Medulla oblongata (tissue), 1 donor: ENCODE data around the gene GAREM1.

Experiments used
- DNase-seq: peaks from one replicate; pipeline ENCODE4 v3.0.0-alpha.2; 2015; ENCODE audit errors: extremely low spot score

Gene GAREM1

GRCh38 chr18:32425466-32425865 lies 45.2 kb downstream of the GAREM1 start:
- no peak for DNase-seq

GRCh38 chr18:32424696-32425095 lies 46.0 kb downstream of the GAREM1 start:
- DNase-seq, result peak; percentile 61

GRCh38 chr18:32422978-32423740 lies 47.5 kb downstream of the GAREM1 start:
- no peak for DNase-seq

GRCh38 chr18:32422201-32422600 lies 48.5 kb downstream of the GAREM1 start:
- DNase-seq, result no peak

GRCh38 chr18:32420084-32420750 lies 50.5 kb downstream of the GAREM1 start:
- peak; percentile 56 for DNase-seq

- DNase-seq, result no peak
These were observed 52.5 kb downstream of the GAREM1 start for GRCh38 chr18:32418148-32418547.

GRCh38 chr18:32405588-32405987 lies 65.1 kb downstream of the GAREM1 start:
- DNase-seq, result no peak

- no peak for DNase-seq
These were observed 69.1 kb downstream of the GAREM1 start for GRCh38 chr18:32401621-32402020.

- no peak for DNase-seq
These were observed 77.3 kb downstream of the GAREM1 start for GRCh38 chr18:32393407-32393806.

GRCh38 chr18:32391126-32391525 lies 79.6 kb downstream of the GAREM1 start:
- DNase-seq, result peak; percentile 77

GRCh38 chr18:32389858-32390257 lies 80.8 kb downstream of the GAREM1 start:
- DNase-seq, result no peak

- no peak for DNase-seq
These were observed 81.5 kb downstream of the GAREM1 start for GRCh38 chr18:32389191-32389590.

- no peak for DNase-seq
These were observed 84.2 kb downstream of the GAREM1 start for GRCh38 chr18:32386471-32386870.

GRCh38 chr18:32383050-32383819 lies 87.4 kb downstream of the GAREM1 start:
- peak; percentile 45 for DNase-seq

- no peak for DNase-seq
These were observed 88.9 kb downstream of the GAREM1 start for GRCh38 chr18:32381761-32382160.

GRCh38 chr18:32380559-32380958 lies 90.1 kb downstream of the GAREM1 start:
- DNase-seq, result no peak

- DNase-seq, result no peak
These were observed 90.8 kb downstream of the GAREM1 start for GRCh38 chr18:32379891-32380290.

GRCh38 chr18:32378705-32379104 lies 92.0 kb downstream of the GAREM1 start:
- no peak for DNase-seq

GRCh38 chr18:32373995-32374394 lies 96.7 kb downstream of the GAREM1 start:
- peak; percentile 41 for DNase-seq

- no peak for DNase-seq
These were observed 97.2 kb downstream of the GAREM1 start for GRCh38 chr18:32373505-32373904.

- DNase-seq, result no peak
These were observed 98.2 kb downstream of the GAREM1 start for GRCh38 chr18:32372381-32373061.

GRCh38 chr18:32372047-32372380 lies 98.7 kb downstream of the GAREM1 start:
- no peak for DNase-seq
